HG02623 (cell line): ENCODE data around the gene GNG13.

Source experiments
- ATAC-seq: cut with Tn5 transposase; IDR thresholded peaks from one replicate; pipeline ENCODE4 v1.9.1; 2021; ENCODE audit warnings: moderate library complexity; ENCODE audit not compliant: unreplicated experiment

The GNG13 gene

DNA sequence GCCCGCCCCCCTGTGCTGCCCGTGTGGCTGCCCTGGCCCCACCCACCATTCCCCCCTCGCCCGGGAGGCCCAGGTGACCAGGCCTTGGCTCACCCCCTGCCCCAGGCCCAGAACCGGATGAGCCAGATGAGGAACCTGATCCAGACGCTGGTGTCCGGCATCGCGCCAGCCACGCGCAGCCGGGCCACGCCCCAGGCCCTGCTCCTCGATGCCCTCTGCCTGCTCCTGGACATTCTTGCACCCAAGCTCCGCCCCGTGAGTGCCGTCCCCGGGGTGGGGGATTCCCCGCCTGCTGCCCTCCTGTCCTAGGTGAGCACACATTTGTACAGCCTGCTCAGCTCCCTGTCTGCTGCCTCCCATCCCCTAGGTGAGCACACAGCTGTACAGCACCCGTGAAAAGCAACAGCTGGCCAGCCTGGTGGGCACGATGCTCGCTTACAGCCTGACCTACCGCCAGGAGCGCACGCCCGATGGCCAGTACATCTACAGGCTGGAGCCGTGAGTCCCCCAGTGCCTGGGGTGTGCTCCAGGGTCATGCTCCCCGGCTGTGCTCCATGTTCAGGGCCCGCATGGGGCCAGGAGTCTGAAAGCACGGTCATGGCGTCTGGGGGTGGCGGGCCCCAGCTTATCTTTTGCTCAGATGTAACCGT lies 4.8 kb downstream of the GNG13 start:
- no peak for ATAC-seq

DNA sequence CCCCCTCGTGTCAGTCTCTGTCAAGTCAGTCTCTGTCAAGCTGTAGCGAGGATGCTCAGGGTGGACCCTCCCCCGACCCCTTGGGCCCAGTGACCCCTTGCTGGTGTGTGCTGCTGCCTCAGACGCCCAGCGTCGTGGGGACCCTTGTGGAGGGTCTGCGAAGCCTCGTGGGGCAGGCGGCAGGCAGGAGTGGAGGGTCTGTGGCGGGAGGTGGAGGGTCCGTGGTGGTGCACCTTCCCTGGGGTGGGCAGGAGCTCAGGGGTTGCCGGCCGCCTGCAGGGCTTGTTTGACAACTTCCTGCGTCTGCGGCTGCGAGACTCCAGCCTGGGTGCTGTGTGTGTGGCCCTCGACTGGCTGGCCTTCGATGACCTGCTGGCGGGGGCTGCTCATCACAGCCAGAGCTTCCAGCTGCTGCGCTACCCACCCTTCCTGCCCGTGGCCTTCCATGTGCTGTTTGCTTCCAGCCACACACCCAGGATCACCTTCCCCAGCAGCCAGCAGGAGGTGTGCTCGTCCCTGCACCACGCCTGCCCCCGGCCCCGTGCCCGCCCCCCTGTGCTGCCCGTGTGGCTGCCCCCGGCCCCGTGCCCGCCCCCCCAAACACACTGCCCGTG lies 5.6 kb downstream of the GNG13 start:
- no peak for ATAC-seq

DNA sequence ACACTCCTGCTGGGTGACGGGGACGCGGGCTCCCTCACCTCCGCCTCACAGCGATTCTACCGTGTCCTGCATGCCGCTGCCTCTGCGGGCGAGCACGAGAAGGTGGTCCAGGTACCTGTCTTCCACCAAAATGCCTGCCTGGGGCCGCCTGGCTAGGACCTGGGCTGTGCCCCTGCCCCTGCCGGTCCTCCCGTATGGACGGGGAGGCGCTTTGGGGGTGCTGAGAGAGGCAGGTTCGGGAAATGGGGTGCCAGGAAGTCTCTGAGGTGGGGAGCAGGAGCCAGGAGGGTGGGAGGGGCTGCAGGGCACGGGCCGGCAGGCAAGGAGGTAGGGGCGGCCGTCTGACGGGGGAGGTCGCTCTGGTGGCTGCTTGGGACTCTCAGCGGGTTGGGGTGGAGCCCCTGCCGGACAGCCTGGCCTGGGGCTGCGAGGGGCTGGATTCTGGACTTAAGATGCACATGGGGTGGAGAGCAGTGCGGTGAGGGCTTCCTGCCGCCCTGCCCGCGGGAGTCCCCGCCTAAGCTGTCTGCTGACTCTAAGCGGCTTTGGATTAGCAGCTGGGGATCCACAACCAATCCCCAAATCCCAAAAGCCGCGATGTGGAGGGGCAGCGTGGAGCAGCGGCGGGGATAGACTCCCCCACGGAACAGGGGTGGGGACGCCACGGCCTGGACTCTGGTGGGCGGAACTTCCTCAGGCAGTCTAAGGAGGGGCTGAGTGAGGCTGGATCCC lies 6.3 kb downstream of the GNG13 start:
- no peak for ATAC-seq

DNA sequence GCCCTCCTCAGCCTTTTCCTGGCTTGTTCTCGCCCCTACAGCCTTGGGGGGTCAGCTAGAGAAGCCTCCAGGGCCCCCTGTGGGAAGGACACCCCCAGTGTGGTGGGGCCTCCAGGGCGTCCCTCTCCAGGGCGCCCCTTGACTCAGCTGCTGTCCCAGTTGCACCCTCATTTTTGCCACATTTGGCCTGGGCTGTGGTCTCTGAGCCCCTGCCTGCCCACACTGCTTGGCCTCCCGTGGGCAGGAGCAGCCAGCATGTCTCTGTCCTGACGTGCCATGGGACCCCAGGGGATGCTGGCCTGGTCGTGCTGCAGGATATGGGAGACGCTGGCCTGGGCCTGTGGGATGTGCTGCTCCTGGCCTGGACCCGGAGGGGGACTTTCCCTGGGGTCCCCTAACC lies 7.1 kb downstream of the GNG13 start:
- no peak for ATAC-seq

DNA sequence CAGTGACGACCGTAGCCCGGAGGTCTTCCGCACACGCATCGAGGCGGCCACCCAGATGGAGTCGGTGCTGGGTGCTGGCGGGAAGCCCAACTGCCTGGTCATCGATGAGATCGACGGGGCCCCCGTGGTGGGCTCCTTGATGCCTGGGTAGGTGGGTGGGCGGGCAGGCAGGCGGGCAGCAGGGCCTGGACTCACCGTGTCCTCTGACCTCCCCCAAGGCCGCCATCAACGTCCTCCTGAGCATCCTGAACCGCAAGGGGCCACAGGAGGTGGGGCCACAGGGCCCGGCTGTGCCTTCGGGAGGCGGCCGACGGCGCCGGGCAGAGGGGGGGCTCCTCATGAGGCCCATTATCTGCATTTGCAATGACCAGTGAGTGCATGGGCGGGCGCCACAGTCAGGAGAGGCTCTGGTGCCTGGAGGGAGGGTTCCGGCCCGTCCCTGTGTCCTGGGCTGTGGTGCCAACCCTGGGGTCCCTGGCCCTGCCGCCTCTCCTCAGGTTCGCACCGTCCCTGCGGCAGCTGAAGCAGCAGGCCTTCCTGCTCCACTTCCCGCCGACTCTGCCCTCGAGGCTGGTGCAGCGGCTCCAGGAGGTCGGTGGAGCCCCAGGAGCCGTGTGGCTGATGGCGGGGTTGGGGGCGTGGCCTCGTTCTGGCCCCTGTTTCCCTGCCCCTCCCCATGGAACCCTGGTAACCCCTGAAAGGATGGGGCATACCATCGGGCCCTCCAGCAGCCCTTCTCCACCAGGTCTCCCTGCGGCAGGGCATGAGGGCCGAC lies 8.1 kb downstream of the GNG13 start:
- no peak for ATAC-seq

DNA sequence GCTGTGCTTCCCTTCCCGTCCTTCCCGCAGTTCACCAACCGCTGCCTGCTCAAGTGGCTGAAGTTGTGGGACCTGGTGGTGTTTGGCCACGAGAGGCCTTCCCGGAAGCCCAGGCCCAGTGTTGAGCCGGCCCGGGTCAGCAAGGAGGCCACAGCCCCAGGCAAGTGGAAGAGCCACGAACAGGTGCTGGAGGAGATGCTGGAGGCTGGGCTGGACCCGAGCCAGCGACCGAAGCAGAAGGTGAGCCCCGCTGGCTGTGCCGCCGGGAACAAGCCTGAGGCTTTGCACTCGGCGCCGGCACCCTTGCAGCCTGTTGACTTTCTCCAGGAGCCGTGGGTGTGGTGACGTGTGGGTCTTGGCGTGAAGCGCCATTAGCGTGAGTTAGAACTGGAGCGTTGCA lies 9.4 kb downstream of the GNG13 start:
- ATAC-seq = no peak

DNA sequence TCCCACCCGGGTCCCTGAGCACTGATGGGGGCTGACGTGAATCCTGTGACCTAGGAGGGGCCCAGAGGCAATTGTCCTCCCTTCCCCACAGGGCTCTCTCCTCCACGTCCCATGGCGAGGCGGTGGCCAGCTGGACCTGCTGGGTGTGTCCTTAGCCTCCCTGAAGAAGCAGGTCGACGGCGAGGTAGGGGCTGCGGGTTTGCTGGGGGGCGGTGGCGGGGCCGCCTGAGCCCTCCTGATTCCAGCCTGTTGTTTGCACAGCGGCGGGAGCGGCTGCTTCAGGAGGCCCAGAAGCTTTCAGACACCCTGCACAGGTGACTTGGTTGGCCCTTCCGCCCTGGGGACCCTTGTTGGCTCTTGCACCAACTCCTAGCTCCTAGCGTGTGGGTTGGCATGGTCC lies 10.4 kb downstream of the GNG13 start:
- no peak for ATAC-seq

DNA sequence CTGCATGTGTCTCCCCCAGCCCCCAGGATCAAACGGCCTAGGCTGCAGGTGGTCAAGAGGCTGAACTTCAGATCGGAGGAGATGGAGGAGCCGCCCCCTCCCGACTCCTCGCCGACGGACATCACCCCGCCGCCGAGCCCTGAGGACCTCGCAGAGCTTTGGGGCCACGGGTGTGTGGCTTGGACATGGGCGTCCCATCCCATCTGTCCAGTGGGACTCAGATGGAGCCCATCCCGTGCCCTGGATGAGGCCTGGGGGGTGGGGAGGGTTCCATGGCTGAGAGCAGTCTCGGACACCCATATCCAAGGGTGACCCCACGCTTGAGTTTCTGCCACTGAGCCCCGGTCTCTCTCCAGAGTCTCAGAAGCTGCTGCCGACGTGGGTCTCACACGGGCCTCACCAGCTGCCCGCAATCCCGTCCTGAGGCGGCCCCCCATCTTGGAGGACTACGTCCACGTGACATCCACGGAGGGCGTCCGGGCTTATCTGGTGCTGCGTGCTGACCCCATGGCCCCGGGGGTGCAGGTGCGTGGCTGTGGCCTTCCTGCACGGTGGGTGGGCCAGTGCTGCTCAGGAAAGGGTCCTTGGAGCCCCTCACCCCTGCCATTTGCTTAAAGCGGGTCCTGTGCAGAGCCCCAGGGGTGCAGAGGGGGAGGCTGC lies 11.2 kb downstream of the GNG13 start:
- no peak for ATAC-seq

DNA sequence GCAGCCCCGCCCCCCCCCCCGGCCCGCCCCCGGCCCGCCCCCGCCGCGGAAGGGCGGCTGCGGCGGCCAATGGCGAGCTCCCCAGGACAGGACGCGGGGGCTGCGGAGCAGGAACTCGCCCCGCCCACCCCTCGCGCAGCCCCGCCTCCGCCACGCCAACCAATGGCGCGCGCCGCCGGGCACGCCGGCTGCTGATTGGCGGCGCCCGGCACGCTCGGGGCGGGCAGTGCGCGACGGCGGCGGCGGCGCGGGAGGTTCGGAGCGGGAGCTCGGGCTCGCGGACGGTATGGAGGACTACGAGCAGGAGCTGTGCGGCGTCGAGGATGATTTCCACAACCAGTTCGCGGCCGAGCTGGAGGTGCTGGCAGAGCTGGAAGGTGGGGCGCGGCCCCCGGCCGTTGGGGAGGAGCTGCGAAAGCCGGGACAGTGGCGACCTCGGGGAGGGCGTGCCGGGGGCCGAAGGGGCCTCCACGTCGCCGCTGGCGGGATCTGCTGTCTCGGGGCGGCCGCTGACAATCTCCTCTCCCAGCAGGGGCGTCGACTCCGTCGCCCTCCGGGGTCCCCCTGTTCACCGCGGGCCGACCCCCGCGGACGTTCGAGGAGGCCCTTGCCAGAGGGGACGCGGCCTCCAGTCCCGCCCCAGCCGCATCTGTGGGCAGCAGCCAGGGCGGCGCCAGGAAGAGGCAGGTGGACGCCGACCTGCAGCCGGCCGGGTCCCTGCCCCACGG lies 12.0 kb downstream of the GNG13 start, which contains the start of gene CHTF18:
Gene CHTF18, plus strand, starts transcription at position 222 of the 728 bp plus-strand sequence. Its CDS starts 65 bp downstream, at position 287.
- peak; percentile 70 for ATAC-seq

DNA sequence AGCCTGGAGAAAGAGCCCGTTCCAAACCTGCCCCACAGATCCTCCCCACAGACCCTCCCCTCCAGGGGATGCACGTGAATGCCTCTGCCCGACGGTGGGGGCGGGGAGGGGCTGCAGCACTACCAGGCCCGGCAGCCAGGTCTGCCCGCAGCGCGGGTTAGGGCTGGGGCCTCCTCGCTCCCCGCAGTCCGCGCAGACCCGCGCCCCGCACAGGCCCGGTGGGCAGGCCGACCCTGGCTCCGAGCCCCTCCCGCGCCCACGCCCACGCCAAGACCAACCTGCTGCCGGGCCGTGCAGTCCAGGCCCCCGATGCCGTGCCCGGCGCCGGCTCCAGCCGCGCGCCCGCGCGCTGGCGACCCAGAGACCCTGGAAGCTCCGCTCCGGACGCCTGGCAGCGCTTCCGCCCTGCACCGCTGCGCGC lies 12.5 kb downstream of the GNG13 start, which contains the start of gene RPUSD1:
Gene RPUSD1, minus strand, starts transcription at position 404 of the 421 bp plus-strand sequence. CDS start 644 bp downstream, outside the sequence.
- ATAC-seq = no peak

DNA sequence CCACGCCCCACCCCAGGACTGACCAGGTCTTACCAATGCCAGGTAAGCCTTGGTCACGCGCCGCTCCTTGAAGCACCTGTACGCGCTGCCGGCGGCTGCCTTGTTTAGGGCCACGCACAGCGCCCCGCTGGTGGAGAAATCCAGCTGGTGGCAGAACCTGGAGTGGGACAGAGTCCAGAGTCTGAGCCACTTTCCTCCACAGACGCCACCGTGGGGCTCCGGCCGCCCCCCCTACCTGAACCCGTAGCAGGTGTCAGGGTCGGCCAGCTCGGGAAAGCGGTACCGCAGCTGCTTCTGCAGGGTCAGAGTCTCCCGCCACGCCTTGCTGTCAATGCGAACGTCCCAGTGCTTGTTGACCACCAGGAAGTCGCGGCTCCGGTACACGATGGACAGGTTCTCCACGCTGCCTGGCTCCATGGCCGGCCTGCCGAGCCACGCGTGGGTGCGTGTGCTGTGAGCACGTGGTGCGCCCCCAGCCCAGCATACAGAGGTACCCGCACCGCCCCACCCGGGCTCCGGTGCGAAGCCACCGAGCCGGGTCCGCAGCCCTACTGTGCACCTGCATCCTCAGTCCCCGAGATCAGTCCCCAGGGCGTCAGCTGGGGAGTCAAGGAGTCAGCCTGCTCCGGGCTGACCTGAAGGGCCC lies 13.1 kb downstream of the GNG13 start:
- no peak for ATAC-seq

DNA sequence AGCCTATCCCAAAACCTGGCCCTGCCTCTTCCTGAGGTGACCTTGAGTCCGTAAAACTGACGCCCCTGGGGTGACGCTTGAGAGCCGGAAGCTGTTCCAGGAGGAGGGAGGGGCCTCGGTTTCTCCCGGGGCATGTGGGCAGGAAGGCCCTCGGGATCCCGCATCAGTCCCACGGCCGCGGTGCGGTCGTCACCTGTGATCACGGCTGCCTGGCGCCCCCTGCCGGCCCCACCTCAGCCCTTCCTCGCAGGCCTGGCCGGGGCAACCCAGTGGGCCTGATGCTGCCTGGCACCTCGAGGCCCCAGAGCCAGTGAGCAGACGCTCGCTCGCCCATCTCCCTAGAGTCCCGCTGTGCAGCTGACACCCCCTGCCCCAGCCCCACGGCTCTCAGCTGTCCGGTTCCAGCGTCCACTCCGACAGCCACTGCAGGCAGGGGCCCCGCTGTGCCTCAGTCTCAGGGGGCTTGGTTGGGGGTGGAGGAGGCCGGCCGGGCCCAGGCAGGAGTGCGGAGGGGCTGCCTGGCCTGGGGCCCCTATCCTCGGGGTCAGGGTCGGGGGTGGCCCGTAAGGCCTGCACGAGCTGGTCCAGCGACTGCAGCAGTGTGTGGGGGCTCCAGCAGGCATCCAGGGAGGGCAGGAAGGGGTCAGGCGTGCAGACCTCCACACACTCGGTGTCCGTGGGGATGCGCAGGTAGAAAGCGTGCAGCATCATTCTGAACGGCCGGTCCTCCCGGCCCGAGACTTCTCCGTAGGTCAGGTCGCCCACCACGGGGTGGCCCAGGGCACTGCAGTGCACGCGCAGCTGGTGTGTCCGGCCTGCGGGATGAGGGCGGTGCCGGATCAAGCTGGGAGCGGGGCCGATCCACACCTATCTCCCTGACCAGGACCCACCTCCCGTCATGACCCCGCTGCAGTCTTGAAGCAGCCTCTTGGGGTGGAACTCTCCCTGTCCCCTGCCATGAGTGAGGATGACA lies 14.7 kb downstream of the GNG13 start:
- no peak for ATAC-seq

DNA sequence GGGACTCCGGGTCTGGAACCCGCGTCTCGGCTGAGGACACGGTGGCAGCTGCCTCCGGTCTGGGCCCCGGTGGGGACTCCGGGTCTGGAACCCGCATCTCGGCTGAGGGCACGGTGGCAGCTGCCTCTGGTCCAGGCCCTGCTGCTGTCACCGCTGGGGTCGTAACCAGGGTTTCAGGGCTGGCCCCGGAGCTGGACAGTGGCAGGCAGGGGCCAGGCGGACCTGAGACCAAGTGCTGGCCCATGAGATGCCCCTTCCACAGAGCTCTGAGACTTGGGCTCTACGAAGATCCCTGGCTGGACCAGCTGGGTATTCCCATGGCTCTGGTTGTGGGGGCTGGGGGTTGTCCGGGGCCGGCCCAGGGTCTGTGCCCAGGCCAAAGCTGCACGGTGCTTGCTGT lies 16.1 kb downstream of the GNG13 start:
- ATAC-seq = no peak

DNA sequence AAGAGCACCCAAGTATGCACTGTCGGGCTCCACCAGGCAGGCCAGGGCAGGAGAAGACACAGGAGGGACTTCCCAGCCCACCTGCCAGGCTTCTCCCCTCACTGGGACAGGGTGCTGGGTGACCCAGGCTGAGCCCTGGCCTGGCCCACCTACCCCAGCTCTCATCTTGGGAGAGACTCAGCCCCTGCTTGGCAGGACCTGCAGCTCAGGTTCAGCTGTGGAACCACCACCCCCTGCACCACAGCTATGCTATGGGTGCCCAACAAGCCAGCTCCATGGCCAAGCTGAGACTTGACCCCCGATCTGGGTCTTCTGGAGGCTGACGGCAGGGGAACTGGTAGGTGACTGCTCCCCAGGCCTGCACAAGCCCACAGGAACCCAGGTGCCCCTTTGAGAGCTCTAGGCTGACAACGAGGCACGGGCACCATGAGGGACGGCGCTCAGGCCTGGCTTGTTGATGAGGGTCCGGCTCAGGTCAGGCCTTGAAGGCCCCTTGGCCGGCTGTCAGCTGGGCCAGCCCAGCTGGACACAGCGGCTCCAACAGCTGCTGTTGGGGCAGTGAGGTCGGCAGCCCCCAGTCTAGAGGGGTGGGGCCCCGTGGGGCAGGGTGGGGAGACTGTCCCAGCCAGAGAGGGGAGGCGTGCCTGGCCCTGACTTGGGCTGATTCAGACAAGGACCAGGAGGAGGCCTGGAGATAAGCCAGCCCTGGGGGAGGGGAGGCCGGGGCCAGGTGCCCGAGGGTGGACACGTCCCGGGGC lies 17.0 kb downstream of the GNG13 start:
- ATAC-seq = no peak

DNA sequence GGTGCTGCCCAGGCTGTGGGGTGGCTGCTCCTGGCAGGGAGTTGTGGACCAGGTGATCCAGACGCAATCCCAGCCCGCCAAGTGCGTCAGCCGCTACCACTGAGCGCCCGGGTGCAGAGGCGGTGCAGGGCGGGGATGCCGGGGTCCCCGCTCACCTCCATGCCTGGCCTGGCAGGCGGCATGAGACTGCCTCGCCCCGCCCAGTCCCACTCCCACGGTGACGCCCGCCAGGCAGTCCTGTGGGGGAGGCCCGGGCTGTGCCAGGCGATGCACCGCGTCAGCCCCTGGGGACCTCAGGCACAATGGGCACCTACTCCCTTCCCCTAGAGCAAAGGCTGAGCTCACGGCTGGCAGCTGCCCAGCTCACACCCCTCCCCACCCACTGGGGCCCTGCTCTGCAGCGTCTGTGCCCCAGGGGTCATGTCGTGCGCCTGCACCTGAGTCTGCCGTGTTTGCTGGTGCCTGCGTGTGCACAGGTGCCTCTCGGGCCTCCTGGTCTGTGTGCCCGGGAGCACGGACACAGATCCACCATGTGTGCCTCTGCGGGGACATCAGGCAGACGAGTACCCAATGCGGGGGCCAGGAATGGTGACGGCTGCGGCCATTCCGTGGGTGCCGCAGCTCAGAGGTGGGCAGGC lies 17.6 kb downstream of the GNG13 start:
- ATAC-seq = no peak

DNA sequence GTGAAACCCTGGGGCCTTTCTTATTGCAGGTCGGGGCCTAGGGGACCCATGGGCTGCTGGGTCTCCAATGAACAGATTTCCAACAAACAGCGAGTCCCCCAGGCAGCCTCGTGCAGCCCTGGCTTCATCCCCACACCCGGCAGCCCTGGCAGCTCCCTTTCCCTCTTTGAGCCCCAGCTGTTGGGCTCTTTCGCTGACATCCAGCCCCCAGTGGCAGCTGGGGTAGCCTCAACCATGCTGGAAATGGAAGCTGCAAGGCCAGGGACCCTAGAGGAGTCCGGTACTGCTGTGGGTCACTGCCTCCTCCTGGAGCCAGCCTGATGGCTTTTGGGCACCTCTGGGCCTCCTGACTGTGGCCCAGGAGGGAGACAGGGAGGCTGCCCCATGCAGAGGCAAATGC lies 18.3 kb downstream of the GNG13 start:
- no peak for ATAC-seq

DNA sequence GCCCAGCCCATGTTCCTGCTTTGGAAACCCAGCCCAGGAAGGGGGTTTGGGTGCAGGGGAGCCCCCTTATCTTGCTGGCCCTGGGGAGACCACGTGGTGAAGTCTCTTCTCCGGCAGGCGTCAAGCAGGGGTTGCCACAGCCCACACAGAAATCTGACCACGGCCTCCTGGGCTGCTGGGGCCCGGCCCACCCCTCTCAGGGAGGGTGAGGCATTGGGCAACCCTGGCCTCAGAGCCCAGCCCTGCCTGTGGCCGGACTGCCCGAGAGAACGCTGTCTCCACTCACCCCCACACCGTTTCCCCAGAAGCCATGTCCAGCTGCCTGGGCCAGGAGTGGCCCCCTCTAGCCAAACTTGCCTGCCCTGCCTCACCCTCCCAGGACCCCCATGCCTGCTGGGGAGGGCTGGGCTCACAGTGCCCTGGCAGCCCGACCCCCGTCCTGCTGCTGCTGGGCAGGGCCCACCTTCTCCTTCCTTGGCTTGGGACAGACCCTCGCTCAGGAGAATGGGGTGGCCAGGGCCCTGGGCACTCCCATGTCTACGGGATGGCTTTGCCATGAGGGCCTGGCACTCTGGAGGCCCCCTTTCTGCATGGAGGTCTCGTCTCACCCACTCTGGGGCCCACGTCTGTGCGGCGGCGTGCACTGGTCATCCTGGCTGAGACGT lies 19.1 kb downstream of the GNG13 start:
- ATAC-seq = no peak
